ENCODE measurements around the gene ERBB2.

The ERBB2 gene

GRCh38 chr17:39737760-39738567 is 38.1 kb downstream of the ERBB2 start, which contains the start of gene GRB7:
Gene GRB7 (plus strand): TSS chr17:39737938. CDS start chr17:39742302, 4,364 bp downstream.
- no peak for TF ChIP-seq CTCF (conservative IDR thresholded peaks at IDR 0.05; ENCODE audit: low read depth, low read length)
- no peaks in the 10 kb centered on the region for H4K20me1 ChIP-seq (ENCODE audit: insufficient read depth)
- no peak within 1 kb of the TSS for H3K4me3 ChIP-seq (IDR thresholded peaks at IDR 0.05; ENCODE audit: insufficient read depth, low read depth, low read length)
- no peaks in the 10 kb centered on the region for H3K36me3 ChIP-seq (ENCODE audit: insufficient read depth)
- H3K27me3 ChIP-seq (ENCODE audit: insufficient read depth, low read depth), result no peaks in the 10 kb centered on the region
- H3K79me2 ChIP-seq (ENCODE audit: insufficient read depth, low read depth), result no peaks in the 10 kb centered on the region
- peak within 1 kb of the TSS; percentile 72 for H2AFZ ChIP-seq (ENCODE audit: low read depth)
- peaks cover 27% of the 10 kb centered on the region for H3K4me1 ChIP-seq (ENCODE audit: low read depth, poor library complexity, severe bottlenecking)
- H3K9ac ChIP-seq, result peak within 1 kb of the TSS; percentile 59; the same call in 1 of the 2 replicates
- peak within 1 kb of the TSS; percentile 18; the same call in 1 of the 2 replicates for H3K27ac ChIP-seq
- H3K4me2 ChIP-seq, result peak within 1 kb of the TSS; percentile 84

GRCh38 chr17:39738568-39738901 is 38.7 kb downstream of the ERBB2 start:
- TF ChIP-seq CTCF (conservative IDR thresholded peaks at IDR 0.05; ENCODE audit: low read depth, low read length), result no peak
- Histone ChIP-seq H3K4me1 (ENCODE audit: low read depth, poor library complexity, severe bottlenecking) (peaks cover 27% of the 10 kb centered on the region), H3K27me3 (ENCODE audit: insufficient read depth, low read depth) (no peaks in the 10 kb centered on the region), H3K4me2 (peak overlapping the region; percentile 84), H3K4me3 (IDR thresholded peaks at IDR 0.05; ENCODE audit: insufficient read depth, low read depth, low read length) (no peak overlapping the region), H3K36me3 (ENCODE audit: insufficient read depth) (no peaks in the 10 kb centered on the region), H2AFZ (ENCODE audit: low read depth) (peak overlapping the region; percentile 72), H3K79me2 (ENCODE audit: insufficient read depth, low read depth) (no peaks in the 10 kb centered on the region), H4K20me1 (ENCODE audit: insufficient read depth) (no peaks in the 10 kb centered on the region), H3K9ac (peak overlapping the region; percentile 32; the same call in 1 of the 2 replicates), H3K27ac (peak overlapping the region; percentile 18; the same call in 1 of the 2 replicates)

- TF ChIP-seq CTCF (conservative IDR thresholded peaks at IDR 0.05; ENCODE audit: low read depth, low read length), result no peak
- Histone ChIP-seq H3K79me2 (ENCODE audit: insufficient read depth, low read depth) (no peaks in the 10 kb centered on the region), H3K36me3 (ENCODE audit: insufficient read depth) (no peaks in the 10 kb centered on the region), H3K4me3 (IDR thresholded peaks at IDR 0.05; ENCODE audit: insufficient read depth, low read depth, low read length) (no peak overlapping the region), H3K27ac (peak overlapping the region; percentile 18; the same call in 1 of the 2 replicates), H3K4me2 (peak overlapping the region; percentile 84), H2AFZ (ENCODE audit: low read depth) (peak overlapping the region; percentile 72), H4K20me1 (ENCODE audit: insufficient read depth) (no peaks in the 10 kb centered on the region), H3K9ac (peak overlapping the region; percentile 32; the same call in 1 of the 2 replicates), H3K27me3 (ENCODE audit: insufficient read depth, low read depth) (no peaks in the 10 kb centered on the region), H3K4me1 (ENCODE audit: low read depth, poor library complexity, severe bottlenecking) (peaks cover 27% of the 10 kb centered on the region)
These were observed 39.4 kb downstream of the ERBB2 start for GRCh38 chr17:39738983-39739884.

GRCh38 chr17:39739885-39740356 is 40.1 kb downstream of the ERBB2 start:
- Histone ChIP-seq H2AFZ (ENCODE audit: low read depth) (no peak overlapping the region), H3K4me1 (ENCODE audit: low read depth, poor library complexity, severe bottlenecking) (peaks cover 27% of the 10 kb centered on the region), H3K27me3 (ENCODE audit: insufficient read depth, low read depth) (no peaks in the 10 kb centered on the region), H3K36me3 (ENCODE audit: insufficient read depth) (no peaks in the 10 kb centered on the region), H4K20me1 (ENCODE audit: insufficient read depth) (no peaks in the 10 kb centered on the region), H3K4me2 (no peak overlapping the region), H3K27ac (no peak overlapping the region), H3K4me3 (IDR thresholded peaks at IDR 0.05; ENCODE audit: insufficient read depth, low read depth, low read length) (no peak overlapping the region), H3K79me2 (ENCODE audit: insufficient read depth, low read depth) (no peaks in the 10 kb centered on the region), H3K9ac (no peak overlapping the region)
- no peak for TF ChIP-seq CTCF (conservative IDR thresholded peaks at IDR 0.05; ENCODE audit: low read depth, low read length)
